K562 (cell line): ENCODE data around the gene LDLRAD3. TPM values are rescaled to one million over a fixed set of nuclear protein-coding genes. Genes with fewer than 3 reads are reported as not detected.

Source experiments
- ATAC-seq: fragments of 200-7000 bp; cut with Tn5 transposase; 3 replicates; pipeline ENCODE4 v1.9.1; 2020; ENCODE audit warnings: moderate library complexity
- BruUV-seq: library from RNA; stranded (reverse); fragments of 400-500 nt; replicated peaks from 2 replicates; lab custom pipeline; 2021; lab: Mats Ljungman, UMichigan
- CTCF ChIA-PET: fragments of 300-600 bp; formaldehyde crosslinking; extraction: SDS; loops from one replicate; lab custom pipeline; 2021; ENCODE audit warnings: low intra/inter-chr PET ratio; lab: Yijun Ruan, JAX
- POLR2A ChIA-PET: fragments of 300-600, 350-650 bp; sonication (Branson Sonifier 250); formaldehyde crosslinking; extraction: SDS; loops from one replicate; lab custom pipeline; 2021; ENCODE audit warnings: antibody characterized with exemption, inconsistent platforms; lab: Yijun Ruan, JAX
- DNase-seq, 4 experiments: peaks; one replicate each; pipeline versions ENCODE4 v3.0.0 to v3.0.0-alpha.2; 2011 to 2018; ENCODE audit warnings: low spot score in 3 of 4, mixed read lengths in 3 of 4; ENCODE audit errors: extremely low read depth in 1 of 4
- FAIRE-seq: peaks from 2 replicates; lab custom pipeline; 2011; peaks lifted over from hg19 to GRCh38; lab: Jason Lieb, UNC
- H2AFZ ChIP-seq: 2 replicates; pipeline ENCODE4 v1.6.0; 2011; ENCODE audit warnings: low read depth, low read length, control low read depth, inconsistent platforms
- H3K27ac ChIP-seq: fragments of 200-600 bp; 3 replicates; pipeline ENCODE4 v1.8.0; 2011; ENCODE audit warnings: low read depth, mild to moderate bottlenecking, control low read depth, inconsistent platforms, low read length, moderate library complexity, mixed read lengths; ENCODE audit errors: extremely low read depth
- H3K27me3 ChIP-seq, 2 experiments: fragments of 300-600 bp in 1 of 2; 2 replicates in 1 of 2; 3 replicates in 1 of 2; pipeline versions ENCODE4 v1.6.0 to v1.8.0; 2011; ENCODE audit warnings: inconsistent platforms in 2 of 2, low read length in 2 of 2, mild to moderate bottlenecking in 1 of 2, mixed read lengths in 1 of 2, moderate library complexity in 1 of 2; ENCODE audit not compliant: control insufficient read depth in 2 of 2, insufficient read depth in 2 of 2
- H3K36me3 ChIP-seq: fragments of 300-600 bp; 3 replicates; pipeline ENCODE4 v1.8.0; 2011; ENCODE audit warnings: mild to moderate bottlenecking, low read length, inconsistent platforms; ENCODE audit not compliant: control insufficient read depth, insufficient read depth
- H3K4me1 ChIP-seq, 2 experiments: fragments of 200-600 bp in 1 of 2; replicated peaks in 1 of 2; 2 replicates in 1 of 2; 3 replicates in 1 of 2; pipeline versions ENCODE4 v1.5.1 to v1.8.0; 2011; ENCODE audit warnings: inconsistent platforms in 2 of 2, low read length in 2 of 2, mild to moderate bottlenecking in 1 of 2, mixed read lengths in 1 of 2, moderate library complexity in 1 of 2; ENCODE audit not compliant: control insufficient read depth in 2 of 2, insufficient read depth in 2 of 2
- H3K4me2 ChIP-seq: 2 replicates; pipeline ENCODE4 v1.6.1; 2011; ENCODE audit warnings: low read length, control low read depth, inconsistent platforms, mixed read lengths; ENCODE audit not compliant: insufficient read depth
- H3K4me3 ChIP-seq: fragments of 200-600 bp; sonication (generic), shearing (Covaris generic); 2 replicates; pipeline ENCODE4 v1.5.1; 2016; ENCODE audit warnings: control low read depth, inconsistent platforms
- H3K79me2 ChIP-seq: fragments of 200-600 bp; 3 replicates; pipeline ENCODE4 v1.8.0; 2011; ENCODE audit warnings: low read length, inconsistent platforms; ENCODE audit not compliant: control insufficient read depth, insufficient read depth
- H3K9ac ChIP-seq, 2 experiments: 2 replicates each; pipeline versions ENCODE4 v1.6.0 to v1.6.1; 2011; ENCODE audit warnings: low read depth in 2 of 2, low read length in 2 of 2, control low read depth in 1 of 2, inconsistent platforms in 1 of 2, mild to moderate bottlenecking in 1 of 2, mixed read lengths in 1 of 2; ENCODE audit not compliant: insufficient read depth in 1 of 2
- H3K9me1 ChIP-seq: one replicate; pipeline ENCODE4 v1.6.0; 2011; ENCODE audit warnings: inconsistent platforms, mild to moderate bottlenecking, low read length, moderate library complexity; ENCODE audit not compliant: control insufficient read depth, insufficient read depth
- H3K9me3 ChIP-seq: replicated peaks from 2 replicates; pipeline ENCODE4 v1.5.1; 2011; ENCODE audit warnings: low read depth, low read length, inconsistent platforms; ENCODE audit not compliant: control insufficient read depth, insufficient read depth
- H4K20me1 ChIP-seq: replicated peaks from 2 replicates; pipeline ENCODE4 v1.6.1; 2011; ENCODE audit warnings: low read length, inconsistent platforms, mixed read lengths; ENCODE audit not compliant: control insufficient read depth, insufficient read depth
- GTF2B ChIP-seq: IDR thresholded peaks from 2 replicates; pipeline ENCODE4 v1.6.1; 2011; ENCODE audit not compliant: insufficient read length; ENCODE audit errors: extremely low read depth
- HLTF ChIP-seq: fragments of 450-650 bp; IDR thresholded peaks from 2 replicates; pipeline ENCODE4 v1.6.1; 2016
- TEAD4 ChIP-seq, 2 experiments: sonication (generic) in 1 of 2; formaldehyde crosslinking in 1 of 2; IDR thresholded peaks; 2 replicates each; pipeline versions ENCODE4 v1.6.1 to v1.8.0; 2012 to 2022; ENCODE audit warnings: borderline replicate concordance in 1 of 2, inconsistent platforms in 1 of 2, low read length in 1 of 2, mild to moderate bottlenecking in 1 of 2, missing genetic modification reagents in 1 of 2
- ZKSCAN1 ChIP-seq: fragments of 150-350 bp; IDR thresholded peaks from 2 replicates; pipeline ENCODE4 v1.6.1; 2016; ENCODE audit warnings: low read depth, low read length
- ZNF57 ChIP-seq: fragments of 450-650 bp; formaldehyde crosslinking; IDR thresholded peaks from 2 replicates; pipeline ENCODE4 v1.4.0; 2020; ENCODE audit warnings: mild to moderate bottlenecking, moderate library complexity
- WGBS: fragments of 100-300 bp; shearing (Covaris generic); methylation state at CpG from one replicate; pipeline ENCODE4 v1.1.6; 2016; ENCODE audit warnings: low coverage, mixed read lengths; ENCODE audit not compliant: insufficient coverage; ENCODE audit errors: missing lambda C conversion rate; 5-methylcytosine and 5-hydroxymethylcytosine counted together
- in situ Hi-C: fragments of 300-500 bp; cut with MboI; formaldehyde crosslinking; loops from 4 replicates; pipeline ENCODE4 v1.15.0; 2018; ENCODE audit warnings: inconsistent platforms, mixed read lengths
- intact Hi-C: fragments of 100-400 bp; cut with micrococcal nuclease; formaldehyde crosslinking; loops from 2 replicates; pipeline ENCODE4 v1.14.2; 2022
- polyA plus RNA-seq, 8 experiments: library from polyadenylated mRNA; depleted of rRNA in 4 of 8; stranded (reverse) in 5 of 8; unstranded in 3 of 8; fragments of >200 nt; fragmentation: Nextera tagmentation in 2 of 8; fragmentation: Illumina TruSeq in 1 of 8; extraction: Ambion mirVana in 2 of 8; extraction: Trizol in 1 of 8; gene quantifications; 2 replicates each; pipeline versions ENCODE4 v1.2.1 to v1.2.3, GENCODE V29; 2011 to 2014; ENCODE audit warnings: inconsistent platforms in 1 of 8, missing spikeins in 1 of 8
- total RNA-seq, 7 experiments: library from RNA; depleted of rRNA in 6 of 7; stranded (reverse); fragments of >200 nt in 6 of 7; fragmentation: Illumina TruSeq in 2 of 7; extraction: Trizol in 2 of 7; gene quantifications; 2 replicates each; pipeline versions ENCODE4 v1.2.1 to v1.2.3, GENCODE V29; 2011 to 2021; ENCODE audit warnings: low replicate concordance in 1 of 7

The LDLRAD3 gene
- total and polyA plus RNA-seq, 9 of the 15 experiments (the other 6 are each of a cell fraction or from before 2014, with no cell fraction given): 0.73 to 7.2 (median 3.5) TPM

- no peak for FAIRE-seq
These were observed 79.0 kb downstream of the LDLRAD3 start for GRCh38 chr11:36022882-36023281.

More at GRCh38 chr11:36022882-36023281, 79.0 kb downstream of the LDLRAD3 start:
- H3K27ac ChIP-seq: no peak overlapping the region
- H3K27me3 ChIP-seq: peaks cover 5 to 23% of the 10 kb centered on the region in 2 experiments; a peak in 4 of 5 replicates
- TF ChIP-seq GTF2B: no peak
- TF ChIP-seq TEAD4 (IDR thresholded peaks at IDR 0.05; ENCODE audit: low read length): no peak
- TF ChIP-seq TEAD4 (CRISPR knock-in tag; IDR thresholded peaks at IDR 0.05; ENCODE audit: borderline replicate concordance): no peak
- TF ChIP-seq HLTF: no peak
- TF ChIP-seq ZKSCAN1: no peak
- no peak for TF ChIP-seq ZNF57 (CRISPR knock-in tag)
- CTCF ChIA-PET: no interaction called here
- POLR2A ChIA-PET: interaction anchor here (0.8 kb wide), 1 partner anchor 15 kb away, joined by 3 read pairs; no protein-coding TSS in a partner anchor
- H3K36me3 ChIP-seq: no peaks in the 10 kb centered on the region
- no peaks in the 10 kb centered on the region for H3K9me3 ChIP-seq
- DNase-seq (no peak), ATAC-seq (no peak)
- no peak overlapping the region for H2AFZ ChIP-seq
- intact Hi-C loops (loop anchor here (10.0 kb wide), 1 partner anchor 58 kb away; no protein-coding TSS in a partner anchor), in situ Hi-C loops (no loop called here)
- no peaks in the 10 kb centered on the region for H3K9me1 ChIP-seq
- H3K9ac ChIP-seq: no peak overlapping the region
- WGBS: 19% methylated on average over 7 of the region's 7 CpGs
- no TSS peak for BruUV-seq
- H3K79me2 ChIP-seq: no peaks in the 10 kb centered on the region
- H3K4me1 ChIP-seq: peaks cover 0 to 7% of the 10 kb centered on the region in 2 experiments; a peak in 2 of 5 replicates
- H4K20me1 ChIP-seq: 0 out of 2 replicates have a peak, but pooled peaks cover 2% of the 10 kb centered on the region
- H3K4me2 ChIP-seq: no peak overlapping the region
- H3K4me3 ChIP-seq: no peak overlapping the region
